Measurements from ENCODE around the gene NUDT16L1. TPM values are rescaled to one million over a fixed set of nuclear protein-coding genes. Genes with fewer than 3 reads are reported as not detected.

NUDT16L1 gene
- total RNA-seq, 1 donor from 2014 or later: 21.1 TPM

DNA sequence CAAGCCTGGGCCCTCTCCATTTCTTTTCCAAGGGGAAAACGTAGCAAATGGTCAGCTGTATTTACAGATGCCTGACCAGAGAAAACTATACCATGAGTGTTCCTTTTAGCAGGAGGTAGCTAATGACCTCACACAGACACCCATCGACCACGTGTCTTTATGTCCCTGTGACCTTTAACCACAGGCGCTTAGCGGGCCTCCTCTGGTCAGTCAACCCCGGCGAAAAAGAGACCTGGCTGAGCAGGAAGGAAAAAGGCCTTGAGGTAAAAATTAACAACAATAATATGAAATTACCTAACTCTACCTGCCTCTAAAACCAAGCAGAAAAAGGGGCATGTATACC, 9.1 kb downstream of the NUDT16L1 start:
- TF ChIP-seq, protein P1, sequence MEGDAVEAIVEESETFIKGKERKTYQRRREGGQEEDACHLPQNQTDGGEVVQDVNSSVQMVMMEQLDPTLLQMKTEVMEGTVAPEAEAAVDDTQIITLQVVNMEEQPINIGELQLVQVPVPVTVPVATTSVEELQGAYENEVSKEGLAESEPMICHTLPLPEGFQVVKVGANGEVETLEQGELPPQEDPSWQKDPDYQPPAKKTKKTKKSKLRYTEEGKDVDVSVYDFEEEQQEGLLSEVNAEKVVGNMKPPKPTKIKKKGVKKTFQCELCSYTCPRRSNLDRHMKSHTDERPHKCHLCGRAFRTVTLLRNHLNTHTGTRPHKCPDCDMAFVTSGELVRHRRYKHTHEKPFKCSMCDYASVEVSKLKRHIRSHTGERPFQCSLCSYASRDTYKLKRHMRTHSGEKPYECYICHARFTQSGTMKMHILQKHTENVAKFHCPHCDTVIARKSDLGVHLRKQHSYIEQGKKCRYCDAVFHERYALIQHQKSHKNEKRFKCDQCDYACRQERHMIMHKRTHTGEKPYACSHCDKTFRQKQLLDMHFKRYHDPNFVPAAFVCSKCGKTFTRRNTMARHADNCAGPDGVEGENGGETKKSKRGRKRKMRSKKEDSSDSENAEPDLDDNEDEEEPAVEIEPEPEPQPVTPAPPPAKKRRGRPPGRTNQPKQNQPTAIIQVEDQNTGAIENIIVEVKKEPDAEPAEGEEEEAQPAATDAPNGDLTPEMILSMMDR (IDR thresholded peaks at IDR 0.05; ENCODE audit: insufficient read depth, low read length, severe bottlenecking): no peak
- Histone ChIP-seq H3K36me3 (ENCODE audit: control insufficient read depth, insufficient read depth, low read length) (peaks cover 36% of the 10 kb centered on the region), H3K27me3 (ENCODE audit: control insufficient read depth, insufficient read depth, low read length) (no peaks in the 10 kb centered on the region), H3K4me3 (ENCODE audit: low read depth, low read length) (no peak overlapping the region)
- FAIRE-seq: no peak
- DNase-seq (ENCODE audit: low read depth): no peak

DNA sequence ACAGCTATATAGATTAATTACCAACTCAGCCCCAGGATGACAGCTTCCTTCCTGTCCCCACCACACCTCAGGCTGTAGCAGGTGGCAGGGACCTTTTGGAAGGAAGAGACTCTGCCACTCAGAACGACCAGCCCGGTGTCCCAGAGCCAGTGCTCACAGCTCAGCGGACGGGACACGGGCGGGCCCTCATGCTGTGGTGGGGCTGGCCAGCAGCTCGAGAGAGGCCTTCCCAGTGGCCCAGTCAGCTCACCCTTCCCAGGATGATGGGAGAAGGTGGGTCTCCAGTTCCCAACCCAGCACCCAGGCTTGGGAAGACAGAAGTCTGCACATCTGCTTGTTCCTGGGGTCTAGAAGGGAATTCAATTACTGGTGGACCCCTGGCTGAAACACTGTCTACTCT, 10.5 kb downstream of the NUDT16L1 start:
- Histone ChIP-seq H3K4me3 (ENCODE audit: low read depth, low read length) (no peak overlapping the region), H3K36me3 (ENCODE audit: control insufficient read depth, insufficient read depth, low read length) (peaks cover 28% of the 10 kb centered on the region), H3K27me3 (ENCODE audit: control insufficient read depth, insufficient read depth, low read length) (no peaks in the 10 kb centered on the region)
- DNase-seq (ENCODE audit: low read depth): no peak
- TF ChIP-seq, protein P1 (IDR thresholded peaks at IDR 0.05; ENCODE audit: insufficient read depth, low read length, severe bottlenecking): no peak
- no peak for FAIRE-seq

DNA sequence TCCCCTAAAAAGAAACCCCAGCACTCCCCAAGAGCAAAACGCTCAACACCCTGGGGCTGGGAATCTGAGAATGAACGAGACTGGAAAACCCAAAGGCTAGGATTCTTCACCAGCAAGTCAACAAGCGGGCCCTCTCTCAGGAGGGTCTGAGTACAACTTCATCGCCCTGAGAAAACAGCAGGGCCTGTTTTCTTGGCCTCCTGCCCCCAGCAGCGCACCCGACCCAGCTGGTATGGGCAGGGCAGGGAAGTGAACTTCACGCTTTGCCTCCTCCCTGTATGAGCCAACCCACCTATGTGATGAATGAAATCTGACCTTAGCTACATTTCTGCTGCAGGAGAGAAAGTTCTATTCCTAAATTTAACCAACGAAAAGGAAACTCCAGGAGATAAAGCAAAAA, 11.1 kb downstream of the NUDT16L1 start:
- TF ChIP-seq, protein P1 (IDR thresholded peaks at IDR 0.05; ENCODE audit: insufficient read depth, low read length, severe bottlenecking): no peak
- Histone ChIP-seq H3K36me3 (ENCODE audit: control insufficient read depth, insufficient read depth, low read length) (peaks cover 24% of the 10 kb centered on the region), H3K4me3 (ENCODE audit: low read depth, low read length) (no peak overlapping the region), H3K27me3 (ENCODE audit: control insufficient read depth, insufficient read depth, low read length) (no peaks in the 10 kb centered on the region)
- FAIRE-seq (no peak), DNase-seq (ENCODE audit: low read depth) (no peak)

DNA sequence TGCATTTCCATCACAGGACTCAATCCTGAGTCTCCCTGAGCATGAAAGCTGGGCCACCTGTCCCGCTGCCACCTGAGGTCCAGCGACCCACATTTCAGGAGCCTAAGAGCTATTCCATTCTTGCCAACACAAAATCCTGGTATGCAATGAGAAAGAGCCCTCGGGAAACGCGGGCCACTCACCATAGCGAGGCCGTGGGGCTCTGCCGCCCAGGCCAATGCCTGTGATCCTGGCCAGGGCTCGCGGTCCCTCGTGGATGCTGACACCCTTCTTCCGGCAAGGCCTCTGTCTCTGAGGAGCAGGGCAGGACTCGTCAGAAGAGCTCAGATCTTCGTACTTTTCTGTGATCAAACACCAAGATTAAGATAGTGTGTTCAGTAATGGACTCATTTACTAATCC, 11.6 kb downstream of the NUDT16L1 start:
- Histone ChIP-seq H3K27me3 (ENCODE audit: control insufficient read depth, insufficient read depth, low read length) (no peaks in the 10 kb centered on the region), H3K4me3 (ENCODE audit: low read depth, low read length) (no peak overlapping the region), H3K36me3 (ENCODE audit: control insufficient read depth, insufficient read depth, low read length) (peaks cover 24% of the 10 kb centered on the region)
- DNase-seq (ENCODE audit: low read depth) (no peak), FAIRE-seq (no peak)
- TF ChIP-seq, protein P1 (IDR thresholded peaks at IDR 0.05; ENCODE audit: insufficient read depth, low read length, severe bottlenecking): no peak

DNA sequence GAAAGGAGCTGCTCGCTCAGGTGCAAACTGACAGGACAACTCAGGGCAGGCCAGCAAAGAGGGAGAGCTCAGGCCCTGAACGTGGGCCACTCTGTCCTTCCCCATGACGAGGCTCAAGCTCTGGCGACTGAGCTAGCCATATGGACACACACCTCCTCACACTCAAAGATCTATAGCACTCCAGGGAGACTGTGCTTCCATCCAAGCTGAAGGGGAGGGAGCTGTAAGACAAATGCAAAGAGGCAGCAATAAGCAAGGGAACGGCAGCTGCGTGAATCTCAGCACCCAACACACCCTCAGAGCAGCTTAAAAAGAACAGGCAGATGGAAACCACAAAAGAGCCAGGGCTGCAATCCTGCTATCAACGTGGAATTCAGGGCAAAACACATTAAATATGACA, 13.5 kb downstream of the NUDT16L1 start:
- no peaks in the 10 kb centered on the region for H3K27me3 ChIP-seq (ENCODE audit: control insufficient read depth, insufficient read depth, low read length)
- H3K4me3 ChIP-seq (ENCODE audit: low read depth, low read length): no peak overlapping the region
- FAIRE-seq (no peak), DNase-seq (ENCODE audit: low read depth) (no peak)
- TF ChIP-seq, protein P1 (IDR thresholded peaks at IDR 0.05; ENCODE audit: insufficient read depth, low read length, severe bottlenecking): no peak
- peaks cover 18% of the 10 kb centered on the region for H3K36me3 ChIP-seq (ENCODE audit: control insufficient read depth, insufficient read depth, low read length)

DNA sequence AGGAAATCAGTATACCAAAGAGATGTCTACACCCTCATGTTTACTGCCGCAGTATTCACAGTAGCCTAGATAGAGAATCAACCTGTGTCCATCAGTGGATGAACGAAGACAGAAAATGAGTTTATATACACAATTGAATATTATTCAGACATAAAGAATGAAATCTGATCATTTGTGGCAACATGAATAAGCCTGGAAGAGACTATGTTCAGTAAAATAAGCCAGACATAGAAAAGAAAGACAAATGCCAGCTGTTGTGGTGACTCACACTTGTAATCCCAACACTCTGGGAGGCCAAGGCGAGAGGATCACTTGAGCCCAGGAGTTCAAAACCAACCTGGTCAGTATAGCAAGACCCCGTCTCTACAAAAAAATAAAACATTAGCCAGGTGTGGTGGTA, 16.1 kb downstream of the NUDT16L1 start:
- Histone ChIP-seq H3K27me3 (ENCODE audit: control insufficient read depth, insufficient read depth, low read length) (no peaks in the 10 kb centered on the region), H3K36me3 (ENCODE audit: control insufficient read depth, insufficient read depth, low read length) (peaks cover 11% of the 10 kb centered on the region), H3K4me3 (ENCODE audit: low read depth, low read length) (no peak overlapping the region)
- DNase-seq (ENCODE audit: low read depth): no peak
- no peak for FAIRE-seq
- TF ChIP-seq, protein P1 (IDR thresholded peaks at IDR 0.05; ENCODE audit: insufficient read depth, low read length, severe bottlenecking): no peak
